H1 (cell line): ENCODE results near the gene SIX1. TPM values are rescaled to one million over a fixed set of nuclear protein-coding genes. Genes with fewer than 3 reads are reported as not detected.

ENCODE experiments used
- CHD1 ChIP-seq: IDR thresholded peaks from 2 replicates; pipeline ENCODE4 v1.6.1; 2012; ENCODE audit warnings: low read depth, low read length, improper control_type of control experiment
- EP300 ChIP-seq, 2 experiments: IDR thresholded peaks; 1 replicate in 1 of 2; 2 replicates in 1 of 2; pipeline ENCODE4 v1.6.1; 2011 to 2012; ENCODE audit warnings: low read depth in 2 of 2, low read length in 2 of 2, mild to moderate bottlenecking in 2 of 2, borderline replicate concordance in 1 of 2, inconsistent platforms in 1 of 2, moderate library complexity in 1 of 2
- HDAC6 ChIP-seq: IDR thresholded peaks from one replicate; pipeline ENCODE4 v1.7.1; 2012; ENCODE audit warnings: low read depth, mild to moderate bottlenecking, inconsistent platforms, low read length, moderate library complexity
- POLR2AphosphoS5 ChIP-seq: IDR thresholded peaks from 2 replicates; pipeline ENCODE4 v1.6.1; 2011; ENCODE audit warnings: low read depth, low read length
- polyA plus RNA-seq, 7 experiments: library from polyadenylated mRNA; depleted of rRNA in 3 of 7; stranded (reverse) in 5 of 7; unstranded in 2 of 7; fragments of >200 nt in 5 of 7; fragments of 200-250 nt in 2 of 7; gene quantifications; 1 replicate in 5 of 7; 2 replicates in 1 of 7; 4 replicates in 1 of 7; pipeline versions ENCODE4 v1.2.1 to v1.2.3, GENCODE V29; 2011 to 2013; ENCODE audit warnings: missing spikeins in 2 of 7, mixed read lengths in 2 of 7
- total RNA-seq: library from RNA; stranded (reverse); fragmentation: NEBNext Ultra II Directional; extraction: Animal tissue kit (Norgen Biotek cat#: 25700); gene quantifications from 2 replicates; pipeline ENCODE4 v1.2.1, GENCODE V29; 2021
- TF ChIP-seq, protein P1 (sequence below): IDR thresholded peaks from 2 replicates; pipeline ENCODE4 v1.6.1; 2011; ENCODE audit warnings: low read length, improper control_type of control experiment

The SIX1 gene
- total and polyA plus RNA-seq, 2 of the 8 experiments (the other 6 are each of a cell fraction or from before 2014, with no cell fraction given): 0.03 to 0.69 TPM

- TF ChIP-seq, protein P1, sequence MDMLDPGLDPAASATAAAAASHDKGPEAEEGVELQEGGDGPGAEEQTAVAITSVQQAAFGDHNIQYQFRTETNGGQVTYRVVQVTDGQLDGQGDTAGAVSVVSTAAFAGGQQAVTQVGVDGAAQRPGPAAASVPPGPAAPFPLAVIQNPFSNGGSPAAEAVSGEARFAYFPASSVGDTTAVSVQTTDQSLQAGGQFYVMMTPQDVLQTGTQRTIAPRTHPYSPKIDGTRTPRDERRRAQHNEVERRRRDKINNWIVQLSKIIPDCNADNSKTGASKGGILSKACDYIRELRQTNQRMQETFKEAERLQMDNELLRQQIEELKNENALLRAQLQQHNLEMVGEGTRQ: no peak
- TF ChIP-seq POLR2AphosphoS5 (no peak), HDAC6 (no peak), CHD1 (no peak), EP300 (IDR thresholded peaks at IDR 0.05; ENCODE audit: borderline replicate concordance in 1 of 2, low read depth in 2 of 2, low read length in 2 of 2) (no peak)
These were observed 31.0 kb downstream of the SIX1 start (continued) for GRCh38 chr14:60618241-60618640.
